HEK293 (cell line): Measurements from ENCODE around the gene FOXRED2.

Experiments used
- GFI1B ChIP-seq: fragments of 450-650 bp; formaldehyde crosslinking; IDR thresholded peaks from 2 replicates; pipeline ENCODE4 v1.5.1; 2016; ENCODE audit warnings: missing biosample characterization, missing genetic modification characterization
- GLI4 ChIP-seq: fragments of 450-650 bp; formaldehyde crosslinking; IDR thresholded peaks from 2 replicates; pipeline ENCODE4 v1.5.1; 2016; ENCODE audit warnings: missing biosample characterization, missing genetic modification characterization
- HOXD13 ChIP-seq: sonication (generic); formaldehyde crosslinking; IDR thresholded peaks from 2 replicates; pipeline ENCODE4 v1.8.0; 2022; ENCODE audit warnings: missing genetic modification reagents, borderline replicate concordance
- KLF8 ChIP-seq: fragments of 450-650 bp; formaldehyde crosslinking; IDR thresholded peaks from 2 replicates; pipeline ENCODE4 v1.5.1; 2016; ENCODE audit warnings: missing biosample characterization, missing genetic modification characterization
- ZBTB8A ChIP-seq: fragments of 450-650 bp; formaldehyde crosslinking; IDR thresholded peaks from 2 replicates; pipeline ENCODE4 v1.5.1; 2016; ENCODE audit warnings: missing biosample characterization, missing genetic modification characterization
- ZFHX2 ChIP-seq: fragments of 450-650 bp; formaldehyde crosslinking; conservative IDR thresholded peaks from 2 replicates; pipeline ENCODE4 v1.5.1; 2016; ENCODE audit warnings: missing biosample characterization, missing genetic modification characterization
- ZFP41 ChIP-seq: fragments of 450-650 bp; formaldehyde crosslinking; IDR thresholded peaks from 2 replicates; pipeline ENCODE4 v1.5.1; 2016; ENCODE audit warnings: missing biosample characterization, missing genetic modification characterization, borderline replicate concordance
- ZFP69B ChIP-seq: fragments of 450-650 bp; formaldehyde crosslinking; IDR thresholded peaks from 2 replicates; pipeline ENCODE4 v1.5.1; 2016; ENCODE audit warnings: missing biosample characterization, missing genetic modification characterization
- ZNF121 ChIP-seq: fragments of 450-650 bp; formaldehyde crosslinking; IDR thresholded peaks from 2 replicates; pipeline ENCODE4 v1.5.1; 2016; ENCODE audit warnings: missing biosample characterization, missing genetic modification characterization
- ZNF138 ChIP-seq: fragments of 450-650 bp; formaldehyde crosslinking; IDR thresholded peaks from 2 replicates; pipeline ENCODE4 v1.5.1; 2016; ENCODE audit warnings: missing biosample characterization, missing genetic modification characterization, borderline replicate concordance
- ZNF184 ChIP-seq: fragments of 450-650 bp; IDR thresholded peaks from 2 replicates; pipeline ENCODE4 v1.5.1; 2018; ENCODE audit warnings: missing biosample characterization, mild to moderate bottlenecking, missing genetic modification characterization
- ZNF302 ChIP-seq: fragments of 450-650 bp; formaldehyde crosslinking; IDR thresholded peaks from 2 replicates; pipeline ENCODE4 v1.5.1; 2016; ENCODE audit warnings: missing biosample characterization, missing genetic modification characterization, low read depth
- ZNF324 ChIP-seq: fragments of 450-650 bp; formaldehyde crosslinking; IDR thresholded peaks from 2 replicates; pipeline ENCODE4 v1.5.1; 2016; ENCODE audit warnings: missing biosample characterization, missing genetic modification characterization
- ZNF354C ChIP-seq: fragments of 450-650 bp; formaldehyde crosslinking; IDR thresholded peaks from 2 replicates; pipeline ENCODE4 v1.5.1; 2016; ENCODE audit warnings: missing biosample characterization, missing genetic modification characterization, low read depth, borderline replicate concordance
- ZNF510 ChIP-seq: fragments of 450-650 bp; formaldehyde crosslinking; IDR thresholded peaks from 2 replicates; pipeline ENCODE4 v1.5.1; 2018; ENCODE audit warnings: mild to moderate bottlenecking, missing genetic modification characterization, missing biosample characterization; ENCODE audit not compliant: insufficient replicate concordance
- ZNF558 ChIP-seq: fragments of 450-650 bp; formaldehyde crosslinking; IDR thresholded peaks from 2 replicates; pipeline ENCODE4 v1.5.1; 2016; ENCODE audit warnings: missing biosample characterization, missing genetic modification characterization
- ZNF585B ChIP-seq: fragments of 450-650 bp; formaldehyde crosslinking; IDR thresholded peaks from 2 replicates; pipeline ENCODE4 v1.5.1; 2016; ENCODE audit warnings: missing biosample characterization, missing genetic modification characterization
- ZNF664 ChIP-seq: fragments of 450-650 bp; formaldehyde crosslinking; IDR thresholded peaks from 2 replicates; pipeline ENCODE4 v1.5.1; 2016; ENCODE audit warnings: missing biosample characterization, missing genetic modification characterization
- ZNF747 ChIP-seq: fragments of 450-650 bp; formaldehyde crosslinking; IDR thresholded peaks from 2 replicates; pipeline ENCODE4 v1.5.1; 2016; ENCODE audit warnings: missing biosample characterization, missing genetic modification characterization
- TF ChIP-seq, protein P1 (sequence below): fragments of 450-650 bp; formaldehyde crosslinking; IDR thresholded peaks from 2 replicates; pipeline ENCODE4 v1.5.1; 2017; ENCODE audit warnings: missing biosample characterization, missing genetic modification characterization
- TF ChIP-seq, protein P2 (sequence below): fragments of 450-650 bp; formaldehyde crosslinking; IDR thresholded peaks from 2 replicates; pipeline ENCODE4 v1.5.1; 2016; ENCODE audit warnings: missing biosample characterization, missing genetic modification characterization
- TF ChIP-seq, protein P3 (sequence below): fragments of 450-650 bp; formaldehyde crosslinking; IDR thresholded peaks from 2 replicates; pipeline ENCODE4 v1.5.1; 2016; ENCODE audit warnings: missing biosample characterization, missing genetic modification characterization
- TF ChIP-seq, protein P4 (sequence below): fragments of 450-650 bp; formaldehyde crosslinking; IDR thresholded peaks from 2 replicates; pipeline ENCODE4 v1.5.1; 2016; ENCODE audit warnings: missing biosample characterization, missing genetic modification characterization
- TF ChIP-seq, protein P5 (sequence below): fragments of 450-650 bp; formaldehyde crosslinking; IDR thresholded peaks from 2 replicates; pipeline ENCODE4 v1.5.1; 2017; ENCODE audit warnings: missing biosample characterization, mild to moderate bottlenecking, missing genetic modification characterization, moderate library complexity
- TF ChIP-seq, protein P6 (sequence below): fragments of 450-650 bp; formaldehyde crosslinking; IDR thresholded peaks from 2 replicates; pipeline ENCODE4 v1.5.1; 2016; ENCODE audit warnings: missing biosample characterization, missing genetic modification characterization
- TF ChIP-seq, protein P7 (sequence below): fragments of 450-650 bp; formaldehyde crosslinking; IDR thresholded peaks from 2 replicates; pipeline ENCODE4 v1.5.1; 2016; ENCODE audit warnings: missing biosample characterization, missing genetic modification characterization

Gene FOXRED2

DNA sequence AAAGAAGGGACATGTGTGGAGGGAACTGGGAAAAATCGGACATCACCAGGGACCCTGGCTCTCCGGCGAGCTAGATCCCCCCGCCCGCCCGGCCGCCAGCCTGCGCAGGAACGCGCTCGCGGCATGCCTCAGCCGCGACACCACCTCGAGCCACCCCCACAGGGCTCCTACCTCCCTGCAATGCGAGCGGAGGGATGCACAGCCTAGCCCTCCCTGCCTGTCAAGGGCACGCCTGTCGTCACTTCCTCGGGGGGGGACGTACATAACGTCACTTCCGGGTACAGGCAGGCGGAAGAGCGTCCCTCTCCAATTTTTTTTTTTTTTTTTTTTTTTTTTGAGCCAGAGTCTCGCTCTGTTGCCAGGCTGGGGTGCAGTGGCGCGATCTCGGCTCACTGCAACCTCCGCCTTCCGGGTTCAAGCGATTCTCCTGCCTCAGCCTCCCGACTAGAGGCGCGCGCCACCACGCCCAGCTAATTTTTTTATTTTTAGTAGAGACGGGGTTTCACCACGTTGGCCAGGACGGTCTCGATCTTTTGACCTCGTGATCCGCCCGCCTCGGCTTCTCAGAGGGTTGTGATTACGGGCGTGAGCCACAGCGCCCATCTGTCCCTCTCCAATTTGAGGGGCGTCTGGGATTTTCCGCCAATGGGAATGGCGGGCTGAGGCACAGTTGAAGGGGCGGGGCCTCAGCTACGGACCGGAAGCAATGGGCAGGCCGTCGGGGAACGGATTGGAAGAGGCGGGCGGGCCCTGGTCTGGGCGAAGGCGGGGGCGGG is 25.3 kb downstream of the FOXRED2 start, which contains the start of gene TXN2 (continued):
- TF ChIP-seq, protein P1, sequence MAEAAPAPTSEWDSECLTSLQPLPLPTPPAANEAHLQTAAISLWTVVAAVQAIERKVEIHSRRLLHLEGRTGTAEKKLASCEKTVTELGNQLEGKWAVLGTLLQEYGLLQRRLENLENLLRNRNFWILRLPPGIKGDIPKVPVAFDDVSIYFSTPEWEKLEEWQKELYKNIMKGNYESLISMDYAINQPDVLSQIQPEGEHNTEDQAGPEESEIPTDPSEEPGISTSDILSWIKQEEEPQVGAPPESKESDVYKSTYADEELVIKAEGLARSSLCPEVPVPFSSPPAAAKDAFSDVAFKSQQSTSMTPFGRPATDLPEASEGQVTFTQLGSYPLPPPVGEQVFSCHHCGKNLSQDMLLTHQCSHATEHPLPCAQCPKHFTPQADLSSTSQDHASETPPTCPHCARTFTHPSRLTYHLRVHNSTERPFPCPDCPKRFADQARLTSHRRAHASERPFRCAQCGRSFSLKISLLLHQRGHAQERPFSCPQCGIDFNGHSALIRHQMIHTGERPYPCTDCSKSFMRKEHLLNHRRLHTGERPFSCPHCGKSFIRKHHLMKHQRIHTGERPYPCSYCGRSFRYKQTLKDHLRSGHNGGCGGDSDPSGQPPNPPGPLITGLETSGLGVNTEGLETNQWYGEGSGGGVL (tag by site-specific recombination): peak; percentile 80
- TF ChIP-seq, protein P2, sequence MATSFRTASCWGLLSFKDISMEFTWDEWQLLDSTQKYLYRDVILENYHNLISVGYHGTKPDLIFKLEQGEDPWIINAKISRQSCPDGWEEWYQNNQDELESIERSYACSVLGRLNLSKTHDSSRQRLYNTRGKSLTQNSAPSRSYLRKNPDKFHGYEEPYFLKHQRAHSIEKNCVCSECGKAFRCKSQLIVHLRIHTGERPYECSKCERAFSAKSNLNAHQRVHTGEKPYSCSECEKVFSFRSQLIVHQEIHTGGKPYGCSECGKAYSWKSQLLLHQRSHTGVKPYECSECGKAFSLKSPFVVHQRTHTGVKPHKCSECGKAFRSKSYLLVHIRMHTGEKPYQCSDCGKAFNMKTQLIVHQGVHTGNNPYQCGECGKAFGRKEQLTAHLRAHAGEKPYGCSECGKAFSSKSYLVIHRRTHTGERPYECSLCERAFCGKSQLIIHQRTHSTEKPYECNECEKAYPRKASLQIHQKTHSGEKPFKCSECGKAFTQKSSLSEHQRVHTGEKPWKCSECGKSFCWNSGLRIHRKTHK (tag by site-specific recombination): no peak
- TF ChIP-seq ZNF585B (tag by site-specific recombination) (no peak), KLF8 (tag by site-specific recombination) (peak; percentile 65), ZNF747 (no peak), ZNF184 (tag by site-specific recombination) (no peak), ZNF302 (no peak), ZNF354C (tag by site-specific recombination) (no peak), HOXD13 (no peak), ZFP41 (tag by site-specific recombination) (no peak), GFI1B (tag by site-specific recombination) (no peak), ZNF324 (tag by site-specific recombination) (peak; percentile 69), ZNF558 (tag by site-specific recombination) (no peak), GLI4 (tag by site-specific recombination) (no peak), ZFP69B (tag by site-specific recombination) (no peak), ZBTB8A (peak; percentile 99), ZFHX2 (peak; percentile 62), ZNF510 (tag by site-specific recombination) (no peak), ZNF664 (tag by site-specific recombination) (no peak), ZNF121 (tag by site-specific recombination) (no peak), ZNF138 (tag by site-specific recombination) (no peak)
- TF ChIP-seq, protein P3, sequence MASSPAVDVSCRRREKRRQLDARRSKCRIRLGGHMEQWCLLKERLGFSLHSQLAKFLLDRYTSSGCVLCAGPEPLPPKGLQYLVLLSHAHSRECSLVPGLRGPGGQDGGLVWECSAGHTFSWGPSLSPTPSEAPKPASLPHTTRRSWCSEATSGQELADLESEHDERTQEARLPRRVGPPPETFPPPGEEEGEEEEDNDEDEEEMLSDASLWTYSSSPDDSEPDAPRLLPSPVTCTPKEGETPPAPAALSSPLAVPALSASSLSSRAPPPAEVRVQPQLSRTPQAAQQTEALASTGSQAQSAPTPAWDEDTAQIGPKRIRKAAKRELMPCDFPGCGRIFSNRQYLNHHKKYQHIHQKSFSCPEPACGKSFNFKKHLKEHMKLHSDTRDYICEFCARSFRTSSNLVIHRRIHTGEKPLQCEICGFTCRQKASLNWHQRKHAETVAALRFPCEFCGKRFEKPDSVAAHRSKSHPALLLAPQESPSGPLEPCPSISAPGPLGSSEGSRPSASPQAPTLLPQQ: no peak; the same call in none of the 2 replicates
- TF ChIP-seq, protein P4, sequence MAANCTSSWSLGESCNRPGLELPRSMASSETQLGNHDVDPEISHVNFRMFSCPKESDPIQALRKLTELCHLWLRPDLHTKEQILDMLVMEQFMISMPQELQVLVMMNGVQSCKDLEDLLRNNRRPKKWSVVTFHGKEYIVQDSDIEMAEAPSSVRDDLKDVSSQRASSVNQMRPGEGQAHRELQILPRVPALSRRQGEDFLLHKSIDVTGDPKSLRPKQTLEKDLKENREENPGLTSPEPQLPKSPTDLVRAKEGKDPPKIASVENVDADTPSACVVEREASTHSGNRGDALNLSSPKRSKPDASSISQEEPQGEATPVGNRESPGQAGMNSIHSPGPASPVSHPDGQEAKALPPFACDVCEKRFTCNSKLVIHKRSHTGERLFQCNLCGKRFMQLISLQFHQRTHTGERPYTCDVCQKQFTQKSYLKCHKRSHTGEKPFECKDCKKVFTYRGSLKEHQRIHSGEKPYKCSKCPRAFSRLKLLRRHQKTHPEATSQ (tag by site-specific recombination): 0 out of 2 replicates have a peak, but pooled peaks have one; percentile 82
- TF ChIP-seq, protein P5, sequence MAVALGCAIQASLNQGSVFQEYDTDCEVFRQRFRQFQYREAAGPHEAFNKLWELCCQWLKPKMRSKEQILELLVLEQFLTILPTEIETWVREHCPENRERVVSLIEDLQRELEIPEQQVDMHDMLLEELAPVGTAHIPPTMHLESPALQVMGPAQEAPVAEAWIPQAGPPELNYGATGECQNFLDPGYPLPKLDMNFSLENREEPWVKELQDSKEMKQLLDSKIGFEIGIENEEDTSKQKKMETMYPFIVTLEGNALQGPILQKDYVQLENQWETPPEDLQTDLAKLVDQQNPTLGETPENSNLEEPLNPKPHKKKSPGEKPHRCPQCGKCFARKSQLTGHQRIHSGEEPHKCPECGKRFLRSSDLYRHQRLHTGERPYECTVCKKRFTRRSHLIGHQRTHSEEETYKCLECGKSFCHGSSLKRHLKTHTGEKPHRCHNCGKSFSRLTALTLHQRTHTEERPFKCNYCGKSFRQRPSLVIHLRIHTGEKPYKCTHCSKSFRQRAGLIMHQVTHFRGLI: peak; percentile 93
- TF ChIP-seq, protein P6, sequence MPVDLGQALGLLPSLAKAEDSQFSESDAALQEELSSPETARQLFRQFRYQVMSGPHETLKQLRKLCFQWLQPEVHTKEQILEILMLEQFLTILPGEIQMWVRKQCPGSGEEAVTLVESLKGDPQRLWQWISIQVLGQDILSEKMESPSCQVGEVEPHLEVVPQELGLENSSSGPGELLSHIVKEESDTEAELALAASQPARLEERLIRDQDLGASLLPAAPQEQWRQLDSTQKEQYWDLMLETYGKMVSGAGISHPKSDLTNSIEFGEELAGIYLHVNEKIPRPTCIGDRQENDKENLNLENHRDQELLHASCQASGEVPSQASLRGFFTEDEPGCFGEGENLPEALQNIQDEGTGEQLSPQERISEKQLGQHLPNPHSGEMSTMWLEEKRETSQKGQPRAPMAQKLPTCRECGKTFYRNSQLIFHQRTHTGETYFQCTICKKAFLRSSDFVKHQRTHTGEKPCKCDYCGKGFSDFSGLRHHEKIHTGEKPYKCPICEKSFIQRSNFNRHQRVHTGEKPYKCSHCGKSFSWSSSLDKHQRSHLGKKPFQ (tag by site-specific recombination): no peak; the same call in 1 of the 2 replicates
- TF ChIP-seq, protein P7, sequence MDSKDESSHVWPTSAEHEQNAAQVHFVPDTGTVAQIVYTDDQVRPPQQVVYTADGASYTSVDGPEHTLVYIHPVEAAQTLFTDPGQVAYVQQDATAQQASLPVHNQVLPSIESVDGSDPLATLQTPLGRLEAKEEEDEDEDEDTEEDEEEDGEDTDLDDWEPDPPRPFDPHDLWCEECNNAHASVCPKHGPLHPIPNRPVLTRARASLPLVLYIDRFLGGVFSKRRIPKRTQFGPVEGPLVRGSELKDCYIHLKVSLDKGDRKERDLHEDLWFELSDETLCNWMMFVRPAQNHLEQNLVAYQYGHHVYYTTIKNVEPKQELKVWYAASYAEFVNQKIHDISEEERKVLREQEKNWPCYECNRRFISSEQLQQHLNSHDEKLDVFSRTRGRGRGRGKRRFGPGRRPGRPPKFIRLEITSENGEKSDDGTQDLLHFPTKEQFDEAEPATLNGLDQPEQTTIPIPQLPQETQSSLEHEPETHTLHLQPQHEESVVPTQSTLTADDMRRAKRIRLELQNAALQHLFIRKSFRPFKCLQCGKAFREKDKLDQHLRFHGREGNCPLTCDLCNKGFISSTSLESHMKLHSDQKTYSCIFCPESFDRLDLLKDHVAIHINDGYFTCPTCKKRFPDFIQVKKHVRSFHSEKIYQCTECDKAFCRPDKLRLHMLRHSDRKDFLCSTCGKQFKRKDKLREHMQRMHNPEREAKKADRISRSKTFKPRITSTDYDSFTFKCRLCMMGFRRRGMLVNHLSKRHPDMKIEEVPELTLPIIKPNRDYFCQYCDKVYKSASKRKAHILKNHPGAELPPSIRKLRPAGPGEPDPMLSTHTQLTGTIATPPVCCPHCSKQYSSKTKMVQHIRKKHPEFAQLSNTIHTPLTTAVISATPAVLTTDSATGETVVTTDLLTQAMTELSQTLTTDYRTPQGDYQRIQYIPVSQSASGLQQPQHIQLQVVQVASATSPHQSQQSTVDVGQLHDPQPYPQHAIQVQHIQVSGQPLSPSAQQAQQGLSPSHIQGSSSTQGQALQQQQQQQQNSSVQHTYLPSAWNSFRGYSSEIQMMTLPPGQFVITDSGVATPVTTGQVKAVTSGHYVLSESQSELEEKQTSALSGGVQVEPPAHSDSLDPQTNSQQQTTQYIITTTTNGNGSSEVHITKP (tag by site-specific recombination): peak; percentile 91
